ENCODE data around the gene CHKA.

DNA sequence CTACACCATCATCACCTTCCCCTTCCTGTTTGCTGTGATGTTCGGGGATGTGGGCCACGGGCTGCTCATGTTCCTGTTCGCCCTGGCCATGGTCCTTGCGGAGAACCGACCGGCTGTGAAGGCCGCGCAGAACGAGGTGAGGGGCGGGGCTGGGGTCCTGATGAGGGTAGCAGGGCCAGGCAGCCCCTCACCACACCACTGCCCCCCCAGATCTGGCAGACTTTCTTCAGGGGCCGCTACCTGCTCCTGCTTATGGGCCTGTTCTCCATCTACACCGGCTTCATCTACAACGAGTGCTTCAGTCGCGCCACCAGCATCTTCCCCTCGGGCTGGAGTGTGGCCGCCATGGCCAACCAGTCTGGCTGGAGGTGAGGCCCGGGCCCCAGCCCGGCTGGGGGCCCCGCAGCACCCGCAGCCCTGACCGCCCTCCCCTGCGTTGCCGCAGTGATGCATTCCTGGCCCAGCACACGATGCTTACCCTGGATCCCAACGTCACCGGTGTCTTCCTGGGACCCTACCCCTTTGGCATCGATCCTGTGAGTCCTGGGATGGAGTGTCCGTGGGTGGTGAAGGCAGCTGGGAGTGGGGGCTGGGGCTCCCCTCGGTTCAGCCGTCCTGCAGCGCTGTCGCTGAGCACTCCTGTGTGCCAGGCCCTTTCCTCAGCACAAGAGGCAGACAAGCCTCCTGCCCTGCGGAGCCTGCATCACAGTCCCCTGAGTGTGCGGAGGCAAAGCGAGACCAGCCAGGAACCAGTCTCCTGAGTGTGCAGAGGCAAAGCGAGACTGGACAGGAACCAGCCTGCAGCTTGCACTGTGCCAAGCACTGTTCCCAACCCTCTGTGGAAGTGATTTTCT lies 73.5 kb downstream of the CHKA start:
- TF ChIP-seq CTCF (conservative IDR thresholded peaks at IDR 0.05; ENCODE audit: low read depth, low read length) (no peak), POLR2A (IDR thresholded peaks at IDR 0.05; ENCODE audit: low read depth, low read length) (no peak), RAD21 (IDR thresholded peaks at IDR 0.05; ENCODE audit: low read length) (no peak), MXI1 (IDR thresholded peaks at IDR 0.05; ENCODE audit: borderline replicate concordance, low read depth, low read length) (no peak), CHD1 (IDR thresholded peaks at IDR 0.05; ENCODE audit: low read depth, low read length) (no peak), USF2 (IDR thresholded peaks at IDR 0.05; ENCODE audit: low read depth, low read length) (no peak), SMC3 (IDR thresholded peaks at IDR 0.05; ENCODE audit: low read depth, low read length) (no peak), RCOR1 (IDR thresholded peaks at IDR 0.05; ENCODE audit: insufficient replicate concordance, low read length) (no peak), RFX5 (IDR thresholded peaks at IDR 0.05; ENCODE audit: low read depth, low read length) (no peak)

All from IMR-90 (cell line).